GM19468 (cell line): ENCODE measurements around the gene REC114.
"Not testable (repeated sequence)": the region's sequence is repeated elsewhere in the genome, so short reads cannot be mapped to it uniquely, and the experiment has no call there.

ENCODE experiments used
- ATAC-seq: cut with Tn5 transposase; IDR thresholded peaks from one replicate; pipeline ENCODE4 v1.9.1; 2021; ENCODE audit warnings: mild to moderate bottlenecking, moderate library complexity, moderate number of reproducible peaks; ENCODE audit not compliant: unreplicated experiment; ENCODE audit errors: extremely low read depth

The REC114 gene

DNA sequence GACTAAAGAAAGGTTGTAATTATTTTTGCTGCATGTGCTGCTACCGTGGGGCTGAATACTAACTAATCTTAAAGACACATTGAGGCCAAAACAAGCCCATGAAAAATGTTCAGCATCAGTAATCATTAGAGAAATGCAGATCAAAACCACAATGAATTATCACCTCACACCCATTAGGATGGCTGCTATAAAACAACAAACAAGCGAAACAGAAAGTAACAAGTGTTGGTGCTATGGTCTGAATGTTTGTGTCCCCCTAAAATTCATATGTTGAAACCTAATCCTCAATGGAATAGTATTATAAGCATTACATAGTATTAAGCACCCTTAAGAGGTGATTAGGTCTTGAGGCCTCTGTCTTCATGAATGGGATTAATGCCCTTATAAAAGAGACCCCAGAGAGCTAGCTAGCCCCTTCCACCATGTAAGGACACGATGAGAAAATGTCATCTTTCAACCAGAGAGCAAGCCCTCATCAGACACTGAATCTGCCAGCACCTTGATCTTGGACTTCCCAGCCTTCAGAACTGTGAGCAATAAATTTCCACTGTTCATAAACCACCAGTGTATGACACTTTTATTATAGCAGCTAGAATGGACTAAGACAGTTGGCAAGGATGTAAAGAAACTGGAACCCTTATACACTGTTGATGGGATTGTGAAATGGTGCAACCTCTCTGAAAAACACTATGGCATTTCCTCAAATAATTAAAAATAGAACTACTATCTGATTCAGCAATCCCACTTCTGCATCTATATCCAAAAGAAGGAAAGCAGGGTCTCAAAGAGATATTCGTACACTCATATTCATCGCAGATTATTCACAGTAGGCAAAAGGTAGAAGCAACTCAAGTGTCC, 76.1 kb downstream of the REC114 start:
- ATAC-seq: no peak

DNA sequence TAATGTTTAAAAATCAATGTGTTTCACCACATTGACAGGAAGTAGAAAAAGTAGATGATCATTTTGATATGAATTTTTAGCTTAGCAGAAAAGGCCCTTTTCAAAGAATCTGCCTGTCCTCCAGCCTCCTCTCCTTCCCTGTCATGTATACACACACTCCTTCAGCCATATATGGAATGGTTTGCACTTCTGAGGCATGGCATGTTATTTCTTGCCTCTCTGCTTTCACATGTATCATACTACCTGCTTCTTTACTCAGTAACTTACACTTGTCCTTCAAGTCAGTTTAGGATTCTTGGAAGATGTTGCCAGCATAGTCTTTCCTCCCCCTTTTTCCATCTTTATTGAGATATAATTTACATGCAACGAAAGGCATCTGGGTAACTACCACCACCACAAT, 79.0 kb downstream of the REC114 start:
- ATAC-seq: no peak

DNA sequence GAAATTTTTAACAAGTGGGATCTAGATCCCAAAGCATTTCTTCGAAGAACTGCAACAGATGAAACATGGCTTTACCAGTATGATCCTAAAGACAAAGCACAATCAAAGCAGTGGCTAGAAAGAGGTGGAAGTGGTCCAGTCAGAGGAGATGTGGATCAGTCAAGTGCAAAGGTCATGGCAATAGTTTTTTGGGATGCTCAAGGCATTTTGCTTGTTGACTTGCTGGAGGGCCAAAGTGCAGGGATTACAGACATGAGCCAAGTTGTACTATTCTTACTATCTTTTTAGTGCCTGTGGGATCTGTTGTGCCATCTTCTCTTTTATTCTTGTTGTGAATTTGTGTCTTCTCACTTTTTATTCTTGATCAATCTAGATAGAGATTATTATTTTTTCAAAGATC, 82.0 kb downstream of the REC114 start:
- no peak for ATAC-seq

DNA sequence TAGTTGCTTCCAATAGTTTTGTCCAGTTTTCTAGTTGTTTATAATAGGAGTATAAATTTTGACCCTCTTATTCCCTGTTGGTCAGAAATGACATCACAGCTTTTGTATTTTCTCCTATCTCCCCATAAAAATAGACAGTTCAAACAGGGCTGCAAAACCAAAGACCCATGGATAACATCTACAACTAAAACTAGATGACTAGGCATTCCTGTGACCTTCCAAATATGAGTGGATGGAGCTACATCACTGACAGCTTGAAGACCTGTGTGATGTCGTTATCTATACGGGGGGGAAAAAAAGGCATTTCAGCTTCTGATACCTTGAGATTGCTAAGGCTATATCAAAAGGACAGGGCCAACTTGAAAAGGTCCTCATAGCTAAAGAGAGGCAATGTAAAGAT, 84.6 kb downstream of the REC114 start:
- ATAC-seq: no peak

DNA sequence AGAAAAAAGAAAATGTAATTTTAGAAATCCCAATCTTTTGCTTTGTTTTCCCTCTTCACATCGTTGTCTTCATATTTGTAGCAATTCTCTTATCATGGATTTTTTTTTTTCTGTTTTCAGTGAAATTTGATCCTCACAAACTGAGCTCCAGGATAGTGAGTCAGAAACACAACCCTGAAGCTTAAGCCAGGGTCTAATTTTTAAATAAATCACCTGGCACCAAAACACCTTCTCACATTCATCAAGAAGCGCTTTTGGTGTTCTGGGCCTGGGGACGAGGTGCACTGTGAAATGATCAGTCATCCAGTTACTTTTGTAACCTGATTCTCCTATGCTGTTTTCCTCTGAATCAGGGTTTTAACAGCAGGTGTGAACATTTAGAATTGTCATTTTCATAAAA, 87.7 kb downstream of the REC114 start:
- no peak for ATAC-seq

DNA sequence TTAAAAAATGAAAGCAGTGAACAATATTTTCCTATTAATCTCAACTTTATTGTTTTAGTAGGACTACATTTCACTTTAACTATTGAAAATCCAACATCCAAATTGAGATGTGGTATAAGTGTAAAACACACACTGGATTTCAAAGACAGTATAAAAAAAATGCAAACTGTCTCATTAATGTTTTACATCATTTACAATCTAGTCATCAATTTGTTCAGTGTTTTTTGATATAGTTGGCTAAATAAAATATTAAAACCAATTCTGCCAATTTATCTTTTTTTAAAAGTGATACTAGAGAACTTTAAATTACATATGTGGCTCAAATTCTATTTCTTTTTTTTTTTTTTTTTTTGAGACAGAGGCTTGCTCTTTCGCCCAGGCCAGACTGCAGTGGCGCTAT, 95.2 kb downstream of the REC114 start:
- ATAC-seq: no peak

DNA sequence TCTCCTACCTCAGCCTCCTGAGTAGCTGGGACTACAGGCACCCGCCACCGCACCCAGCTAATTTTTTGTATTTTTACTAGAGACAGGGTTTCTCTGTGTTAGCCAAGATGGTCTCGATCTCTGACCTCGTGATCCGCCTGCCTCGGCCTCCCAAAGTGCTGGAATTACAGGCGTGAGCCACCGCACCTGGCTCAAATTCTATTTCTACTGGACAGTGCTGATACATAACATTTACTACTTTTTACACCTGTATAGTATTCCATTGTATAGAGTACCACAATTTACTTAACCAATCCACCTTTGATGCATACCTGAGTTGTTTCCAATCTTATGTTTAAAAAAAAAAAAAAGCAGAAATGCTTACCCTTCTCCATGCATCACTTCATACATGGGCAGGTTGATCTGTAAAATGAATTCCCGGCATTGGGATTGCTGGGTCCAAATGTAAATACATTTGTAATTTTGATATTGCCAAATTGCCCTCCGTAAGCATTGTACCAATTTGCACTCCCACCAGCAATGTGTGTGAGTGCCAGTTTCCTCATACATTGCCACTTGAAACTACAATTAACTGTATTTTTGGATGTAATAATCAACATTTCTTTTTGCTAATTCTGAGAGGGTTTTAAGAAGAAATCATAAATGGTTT, 95.7 kb downstream of the REC114 start:
- ATAC-seq: no peak

DNA sequence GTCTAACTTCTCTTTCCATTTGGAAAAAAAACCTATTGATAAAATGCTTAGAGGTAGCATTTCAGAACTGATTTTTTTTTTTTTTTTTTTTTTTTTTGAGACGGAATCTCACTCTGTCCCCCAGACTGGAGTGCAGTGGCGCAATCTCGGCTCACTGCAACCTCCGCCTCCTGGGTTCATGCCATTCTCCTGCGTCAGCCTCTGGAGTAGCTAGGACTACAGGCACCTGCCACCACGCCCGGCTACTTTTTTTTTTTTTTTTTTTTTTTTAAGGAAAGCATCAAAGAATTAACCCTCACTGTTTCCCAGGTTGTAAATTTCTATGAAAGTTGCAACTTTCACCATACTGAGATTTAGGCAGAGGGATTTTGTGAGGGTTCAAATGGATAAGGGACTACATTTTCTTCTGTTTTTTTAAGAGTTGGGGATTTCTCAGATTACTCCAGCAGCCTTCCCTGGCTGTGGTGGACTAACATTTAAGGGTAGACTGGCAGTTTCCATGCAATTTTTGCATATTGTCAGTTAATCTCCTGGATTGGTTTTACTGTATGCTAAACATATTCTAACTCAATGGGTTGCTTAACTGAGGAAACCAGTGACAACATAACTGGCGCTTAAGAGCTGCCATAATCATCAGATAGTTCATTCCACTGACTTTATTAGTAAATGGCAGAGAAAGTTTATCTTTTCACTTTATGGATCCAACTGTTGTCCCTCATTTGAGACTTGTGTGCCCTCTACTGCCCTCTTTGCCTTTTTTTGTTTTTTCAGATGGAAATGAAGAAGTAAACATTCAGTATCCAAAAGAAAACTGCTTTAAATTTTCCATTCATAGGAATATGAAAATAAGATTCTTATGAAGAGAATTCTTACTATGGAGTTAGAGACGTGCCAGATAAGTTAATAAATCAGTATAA, 96.5 kb downstream of the REC114 start:
- ATAC-seq: no peak

DNA sequence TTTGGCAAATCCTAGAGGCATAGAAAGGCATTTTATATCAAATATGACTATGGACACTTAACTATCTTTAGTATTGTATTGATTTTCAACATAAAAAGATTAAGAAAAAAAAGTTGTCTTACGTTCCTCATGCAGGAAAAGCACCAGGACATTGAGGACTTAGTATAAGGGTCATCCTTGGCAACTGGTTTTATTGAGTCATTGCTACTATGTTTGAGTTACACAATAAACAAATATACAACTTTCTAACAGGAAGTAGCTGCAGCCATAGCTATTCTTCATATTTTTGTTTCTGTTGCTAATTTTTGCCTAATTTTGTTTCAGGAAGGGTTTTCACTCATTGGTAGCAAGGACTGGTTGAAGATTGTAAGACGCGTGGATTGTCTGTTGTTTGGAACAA, 97.2 kb downstream of the REC114 start:
- no peak for ATAC-seq

DNA sequence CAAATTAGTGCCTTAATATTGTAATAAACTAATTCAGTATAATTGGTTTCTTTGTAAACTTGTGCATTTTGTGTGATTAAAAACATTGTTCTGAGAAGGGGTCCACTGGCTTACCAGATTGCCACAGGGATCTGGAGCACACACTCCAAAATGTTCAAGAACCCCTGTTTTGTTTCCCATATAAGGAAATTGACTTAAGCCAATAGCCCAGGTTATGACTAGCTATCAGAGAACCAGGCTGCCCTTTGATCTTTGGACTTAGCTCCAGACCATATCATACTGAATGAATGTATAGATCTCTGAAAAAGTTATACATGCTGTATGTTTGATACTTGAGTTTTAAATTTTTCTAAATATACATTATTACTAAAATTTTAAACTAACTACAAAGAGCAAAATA, 98.5 kb downstream of the REC114 start:
- ATAC-seq: no peak

DNA sequence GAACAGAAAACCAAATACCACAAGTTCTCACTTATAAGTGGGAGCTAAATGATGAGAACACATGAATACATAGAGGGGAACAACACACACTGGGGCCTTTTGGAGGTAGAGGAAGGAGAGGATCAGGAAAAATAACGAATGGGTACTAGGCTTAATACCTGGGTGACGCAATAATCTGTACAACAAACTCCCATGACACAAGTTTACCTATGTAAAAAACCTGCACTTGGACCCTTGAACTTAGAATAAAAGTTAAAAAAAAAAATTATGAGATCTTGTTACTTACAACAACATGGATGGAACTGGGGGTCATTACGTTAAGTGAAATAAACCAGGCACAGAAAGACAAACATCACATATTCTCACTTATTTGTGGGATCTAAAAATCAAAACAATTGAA, 106.0 kb downstream of the REC114 start:
- ATAC-seq: not testable (repeated sequence)

DNA sequence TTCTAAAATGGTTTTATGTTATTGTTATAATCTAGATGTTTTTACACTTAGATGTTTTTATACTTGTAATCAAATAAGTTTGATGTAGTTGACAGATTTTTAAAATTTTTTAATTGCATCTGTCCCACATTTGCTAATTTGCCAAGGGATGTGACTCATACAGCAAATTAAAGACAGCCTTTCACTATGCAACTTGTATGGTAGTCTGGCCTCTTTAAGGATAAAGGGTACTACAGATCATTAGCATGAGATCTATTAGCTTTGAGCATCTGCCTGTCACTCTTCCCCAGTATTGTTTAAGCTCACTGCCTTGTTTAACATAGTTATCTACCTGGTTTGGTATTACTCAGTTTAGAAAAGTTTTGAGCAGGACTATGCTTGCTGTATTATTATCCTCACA, 107.2 kb downstream of the REC114 start:
- no peak for ATAC-seq

DNA sequence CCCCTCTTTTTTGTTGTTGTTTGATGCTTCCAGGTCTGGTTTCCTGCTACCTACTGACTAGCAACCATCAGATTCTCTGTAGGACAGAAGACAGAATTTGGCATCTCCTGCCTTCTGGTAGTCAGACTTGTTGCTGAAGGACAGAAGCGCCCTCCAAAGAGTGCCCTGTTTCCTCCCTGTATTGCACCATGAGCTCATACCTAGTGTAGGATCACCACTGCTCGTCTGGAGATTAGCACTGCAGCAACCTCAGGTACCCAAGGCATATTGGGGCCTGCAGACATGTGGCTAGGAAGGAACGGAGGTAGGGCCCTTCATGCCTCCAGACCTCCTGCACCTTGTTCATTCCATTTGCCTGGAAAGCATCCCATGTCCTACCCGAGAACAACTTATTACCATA, 112.1 kb downstream of the REC114 start:
- ATAC-seq: no peak

DNA sequence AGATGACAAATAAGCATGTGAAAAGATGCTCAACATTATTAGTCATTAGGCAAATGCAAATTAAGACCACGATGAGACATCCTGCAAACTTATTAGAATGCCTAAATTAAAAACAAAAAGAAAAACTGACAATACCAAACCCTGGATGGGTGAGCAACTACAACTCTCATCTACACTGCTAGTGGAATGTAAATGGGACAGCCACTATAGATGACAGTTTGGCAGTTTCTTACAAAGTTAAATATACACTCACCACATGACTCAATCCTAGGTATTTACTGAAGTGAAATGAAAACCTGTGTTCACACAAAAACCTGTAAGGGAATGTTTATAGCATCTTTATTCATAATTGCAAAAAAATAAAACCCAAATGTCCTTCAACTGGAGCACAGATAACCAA, 115.6 kb downstream of the REC114 start:
- ATAC-seq: no peak

DNA sequence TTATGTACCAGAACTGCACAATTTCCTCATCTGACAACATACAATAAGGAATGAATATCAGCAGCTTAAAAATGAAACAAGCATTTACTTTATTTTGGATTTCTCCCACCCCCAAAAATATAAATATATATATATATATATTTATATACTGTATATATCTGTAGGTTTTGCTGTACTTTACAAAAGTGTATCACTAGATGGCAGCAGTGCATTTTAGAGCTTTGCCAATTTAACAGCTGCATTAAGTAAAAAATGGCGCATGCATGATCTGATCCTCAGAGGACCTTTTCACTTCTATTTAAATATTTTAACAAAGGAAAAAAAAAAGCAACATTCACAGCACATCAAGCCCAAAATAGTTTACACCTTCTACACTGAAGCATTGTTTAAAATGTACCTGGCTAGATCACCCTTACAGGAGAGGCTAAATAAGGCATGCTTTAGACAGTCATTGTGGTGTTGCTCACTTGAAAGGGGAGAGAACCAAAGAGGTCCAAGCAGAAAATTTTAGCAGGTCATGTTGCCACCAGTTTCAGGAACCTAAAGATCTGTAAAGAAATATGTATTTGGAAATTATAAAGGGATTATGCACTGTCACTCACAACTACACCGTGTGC, 117.6 kb downstream of the REC114 start:
- ATAC-seq: no peak

DNA sequence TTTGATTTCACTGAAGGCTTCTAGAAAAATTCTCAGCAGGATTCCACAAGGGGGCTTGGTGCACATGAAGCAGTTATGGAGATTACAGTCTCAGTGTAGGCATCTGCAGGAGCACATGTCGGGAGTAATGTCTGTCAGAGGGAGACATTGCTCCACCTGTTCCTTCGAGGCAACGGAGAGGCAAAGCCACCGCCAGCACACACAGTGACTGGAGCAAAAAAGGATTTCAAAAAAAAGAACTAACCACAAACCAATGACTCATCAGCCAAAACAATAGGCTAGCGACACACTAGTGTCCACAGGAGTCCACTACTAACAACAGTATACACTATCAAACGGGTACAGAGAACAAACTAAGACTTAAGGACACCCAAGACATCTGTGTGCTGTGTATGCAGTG, 121.3 kb downstream of the REC114 start:
- ATAC-seq: no peak

DNA sequence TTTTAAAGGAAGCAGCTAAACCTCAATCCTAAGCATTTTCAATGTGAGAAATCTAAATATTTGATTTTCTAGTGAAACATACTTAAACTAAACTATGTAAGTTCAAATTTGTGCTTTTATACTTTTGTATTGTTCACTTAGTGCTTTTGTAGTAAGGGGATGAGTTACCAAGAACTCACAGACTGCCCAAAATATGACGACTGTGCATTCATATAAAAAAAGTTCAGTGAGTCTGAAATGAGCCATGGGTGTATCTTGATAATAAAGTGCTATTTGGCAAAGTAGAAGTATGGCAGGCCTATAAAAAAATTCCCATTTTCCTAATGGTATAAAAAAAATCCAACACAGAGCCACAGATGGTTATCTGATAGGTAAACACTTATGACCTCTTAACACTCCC, 124.1 kb downstream of the REC114 start:
- ATAC-seq: no peak

DNA sequence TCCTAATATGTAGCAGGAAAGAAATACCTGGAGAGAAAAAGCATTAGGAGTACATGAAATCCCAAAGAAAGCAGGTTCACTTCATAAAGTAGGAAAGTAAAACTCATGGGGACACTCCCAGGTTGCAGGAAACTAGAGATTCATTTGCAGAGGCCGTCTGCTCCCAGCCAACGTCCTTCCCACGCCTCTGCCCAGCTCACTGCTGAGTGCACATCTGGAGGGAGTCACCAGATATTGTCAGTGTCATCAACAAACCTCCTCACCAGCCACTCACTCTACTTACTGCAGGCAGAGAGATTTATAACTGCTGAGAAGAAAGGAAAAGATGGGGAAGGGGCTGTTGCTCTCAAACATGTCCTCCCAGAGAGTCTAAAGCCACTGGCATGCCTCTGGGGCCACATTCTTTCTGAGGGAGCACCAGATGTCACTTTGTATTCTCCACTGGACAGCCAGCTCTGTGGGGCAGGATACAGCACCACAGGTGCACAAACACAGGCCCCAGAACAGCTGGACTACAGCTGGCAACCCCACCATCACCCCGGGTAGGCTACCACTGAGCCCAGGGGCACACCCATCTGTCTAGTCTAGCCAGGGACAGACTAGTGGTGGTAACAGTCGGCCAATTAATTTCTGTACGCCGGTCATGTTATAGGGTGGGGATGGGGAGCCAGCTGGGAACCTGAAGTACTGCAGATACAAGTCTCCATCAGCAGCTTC, 125.8 kb downstream of the REC114 start:
- no peak for ATAC-seq

DNA sequence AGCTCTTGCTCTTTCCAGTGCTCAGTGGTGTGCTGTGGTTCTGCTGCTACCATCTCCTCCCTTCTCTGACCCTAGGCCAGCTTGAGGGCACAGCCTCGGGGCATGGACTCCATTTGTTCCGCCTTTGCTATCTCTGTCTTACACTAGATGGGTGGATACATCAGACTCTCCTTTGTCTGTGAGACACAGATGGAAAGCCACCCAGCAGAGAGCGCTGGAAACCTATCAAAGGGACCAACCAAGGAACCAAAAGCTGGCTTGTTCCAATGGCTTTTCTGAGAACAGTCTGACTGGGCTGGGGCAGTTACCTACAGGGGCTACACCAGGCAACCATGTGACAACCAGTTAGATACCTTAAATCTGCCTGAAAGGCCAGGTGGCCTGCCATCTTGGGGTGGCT, 126.4 kb downstream of the REC114 start:
- ATAC-seq: no peak
